ENCODE measurements around the gene ERI2. TPM values are rescaled to one million over a fixed set of nuclear protein-coding genes. Genes with fewer than 3 reads are reported as not detected.

The ERI2 gene
- total RNA-seq, 1 experiment from 2014 or later: 22.4 TPM

DNA sequence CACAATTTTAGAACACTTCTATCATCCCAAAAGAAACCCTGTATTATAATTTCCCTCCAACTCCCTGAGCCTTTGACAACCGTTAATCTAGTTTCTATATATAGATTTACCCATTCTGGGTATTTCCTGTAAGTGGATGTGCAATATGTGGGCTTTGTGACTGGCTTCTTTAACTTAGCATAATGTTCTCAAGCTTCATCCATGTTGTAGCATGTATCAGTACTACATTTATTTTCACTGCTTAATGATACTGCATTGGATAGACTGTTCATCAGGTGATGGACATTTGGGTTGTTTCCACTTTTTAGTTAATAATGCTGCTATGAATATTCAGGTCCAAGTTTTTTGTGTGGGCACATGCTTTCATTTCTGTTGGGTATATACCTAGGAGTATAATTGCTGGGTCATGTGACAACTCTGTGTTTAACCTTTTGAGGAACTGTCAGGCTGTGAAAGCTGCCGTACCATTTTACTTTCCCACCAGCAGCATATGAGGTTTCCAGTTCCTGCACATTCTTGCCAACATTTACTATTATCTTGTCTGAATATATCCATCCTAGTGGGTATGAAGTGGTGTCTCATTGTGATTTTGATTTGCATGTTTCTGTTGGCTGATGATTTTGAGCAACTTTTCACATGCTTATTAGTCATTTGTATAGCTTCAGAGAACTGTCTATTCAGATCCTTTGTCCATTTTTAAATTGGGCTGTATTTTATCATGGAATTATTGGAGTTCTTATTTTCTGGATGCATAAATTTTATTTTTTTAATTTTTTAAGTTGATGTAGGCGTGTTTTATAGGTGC lies 16.5 kb upstream of the ERI2 start:
- Histone ChIP-seq H3K23me2 (ENCODE audit: insufficient read length, low read depth, low read length, poor library complexity, severe bottlenecking) (no peaks in the 10 kb centered on the region), H3K9ac (ENCODE audit: extremely low read depth, insufficient read length, low read length) (no peak overlapping the region)

More for the DNA sequence above, 16.5 kb upstream of the ERI2 start:
- Mint-ChIP-seq H3K9me3 (no peaks in the 10 kb centered on the region), H3K36me3 (ENCODE audit: insufficient read depth in 1 of 3, low read depth in 3 of 3) (peaks cover 7 to 65% (median 42%) of the 10 kb centered on the region in 3 experiments), H3K4me1 (no peaks in the 10 kb centered on the region), H3K27me3 (ENCODE audit: low read depth) (no peaks in the 10 kb centered on the region), H3K4me3 (no peak overlapping the region), H3K27ac (no peak overlapping the region)
- Histone ChIP-seq H3K14ac (ENCODE audit: insufficient read depth, low read length) (no peak overlapping the region), H3K79me1 (ENCODE audit: insufficient read depth, low read depth, low read length, poor library complexity, severe bottlenecking) (no peaks in the 10 kb centered on the region), H3K79me2 (ENCODE audit: insufficient read depth, low read length) (no peaks in the 10 kb centered on the region), H3K4me2 (ENCODE audit: insufficient read depth, insufficient read length, low read length) (no peak overlapping the region), H2AFZ (ENCODE audit: low read length) (no peak overlapping the region), H2BK20ac (ENCODE audit: low read depth, low read length, poor library complexity, severe bottlenecking) (no peak overlapping the region), H3K4ac (ENCODE audit: low read depth, low read length) (no peak overlapping the region), H2BK15ac (ENCODE audit: low read depth, low read length) (no peak overlapping the region), H3K23ac (ENCODE audit: insufficient read length, low read depth, low read length) (no peak overlapping the region), H3K27ac (ENCODE audit: insufficient read length, low read depth, low read length) (no peak overlapping the region), H3K27me3 (ENCODE audit: insufficient read depth, low read length) (no peaks in the 10 kb centered on the region), H4K91ac (ENCODE audit: insufficient read length, low read depth, low read length) (no peak overlapping the region), H3K4me1 (ENCODE audit: insufficient read depth, low read length) (no peaks in the 10 kb centered on the region), H2AK5ac (ENCODE audit: insufficient read length, low read length) (no peak overlapping the region), H4K20me1 (ENCODE audit: control insufficient read depth, insufficient read depth, insufficient read length) (no peaks in the 10 kb centered on the region), H4K5ac (ENCODE audit: insufficient read length, low read depth, low read length) (no peak overlapping the region), H3K9me3 (ENCODE audit: control insufficient read depth, low read depth, low read length) (no peaks in the 10 kb centered on the region), H3K56ac (ENCODE audit: insufficient read length, low read depth, low read length) (no peak overlapping the region), H3K18ac (ENCODE audit: insufficient read length, low read depth, low read length) (no peak overlapping the region), H4K8ac (replicated peaks; ENCODE audit: insufficient read length, low read depth, low read length) (no peak overlapping the region), H2BK12ac (ENCODE audit: insufficient read length, low read depth, low read length) (no peak overlapping the region), H3T11ph (ENCODE audit: low read length) (no peak overlapping the region), H2BK120ac (ENCODE audit: low read depth, low read length, poor library complexity, severe bottlenecking) (no peak overlapping the region), H2BK5ac (ENCODE audit: insufficient read length, low read length) (no peak overlapping the region)
- WGBS (ENCODE audit: extremely low coverage, insufficient read length, low lambda C conversion rate): 100% methylated on average over 1 of the region's 3 CpGs
- DNase-seq: no peak
- TF ChIP-seq, protein P1, sequence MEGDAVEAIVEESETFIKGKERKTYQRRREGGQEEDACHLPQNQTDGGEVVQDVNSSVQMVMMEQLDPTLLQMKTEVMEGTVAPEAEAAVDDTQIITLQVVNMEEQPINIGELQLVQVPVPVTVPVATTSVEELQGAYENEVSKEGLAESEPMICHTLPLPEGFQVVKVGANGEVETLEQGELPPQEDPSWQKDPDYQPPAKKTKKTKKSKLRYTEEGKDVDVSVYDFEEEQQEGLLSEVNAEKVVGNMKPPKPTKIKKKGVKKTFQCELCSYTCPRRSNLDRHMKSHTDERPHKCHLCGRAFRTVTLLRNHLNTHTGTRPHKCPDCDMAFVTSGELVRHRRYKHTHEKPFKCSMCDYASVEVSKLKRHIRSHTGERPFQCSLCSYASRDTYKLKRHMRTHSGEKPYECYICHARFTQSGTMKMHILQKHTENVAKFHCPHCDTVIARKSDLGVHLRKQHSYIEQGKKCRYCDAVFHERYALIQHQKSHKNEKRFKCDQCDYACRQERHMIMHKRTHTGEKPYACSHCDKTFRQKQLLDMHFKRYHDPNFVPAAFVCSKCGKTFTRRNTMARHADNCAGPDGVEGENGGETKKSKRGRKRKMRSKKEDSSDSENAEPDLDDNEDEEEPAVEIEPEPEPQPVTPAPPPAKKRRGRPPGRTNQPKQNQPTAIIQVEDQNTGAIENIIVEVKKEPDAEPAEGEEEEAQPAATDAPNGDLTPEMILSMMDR (conservative IDR thresholded peaks at IDR 0.05): no peak

Measured in H9 (cell line).